NCI-H1105 (cell line): ENCODE measurements around the gene TMEFF2.

Source experiments
- DNase-seq: peaks from one replicate; lab custom pipeline; 2025; lab: John Stamatoyannopoulos, UW

Gene TMEFF2

GRCh38 chr2:191905336-191905735 lies 289.4 kb downstream of the TMEFF2 start:
- no peak for DNase-seq

GRCh38 chr2:191901031-191901430 lies 293.7 kb downstream of the TMEFF2 start:
- no peak for DNase-seq

- no peak for DNase-seq
Measured at GRCh38 chr2:191899410-191899809, 295.3 kb downstream of the TMEFF2 start.
